SK-N-SH (cell line): ENCODE data around the gene GPR22. TPM values are rescaled to one million over a fixed set of nuclear protein-coding genes. Genes with fewer than 3 reads are reported as not detected.

ENCODE experiments used
- CTCF ChIA-PET: fragments of 300-600, 350-600 bp; formaldehyde crosslinking; extraction: SDS; loops from one replicate; lab custom pipeline; 2021; lab: Yijun Ruan, JAX
- POLR2A ChIA-PET: fragments of 350-600 bp; sonication (Branson Sonifier 250); formaldehyde crosslinking; extraction: SDS; loops from one replicate; lab custom pipeline; 2020; ENCODE audit warnings: antibody characterized with exemption, inconsistent platforms; lab: Yijun Ruan, JAX
- DNase-seq: peaks from one replicate; pipeline ENCODE4 v3.0.0; 2012
- H2AFZ ChIP-seq: fragments of 200-600 bp; sonication (generic); 2 replicates; pipeline ENCODE4 v1.8.1; 2016; ENCODE audit warnings: antibody characterized with exemption, mild to moderate bottlenecking, low read depth
- H3F3A ChIP-seq: fragments of 200-600 bp; sonication (generic); replicated peaks from 2 replicates; pipeline ENCODE3; 2016; ENCODE audit warnings: antibody characterized with exemption, mild to moderate bottlenecking; ENCODE audit not compliant: insufficient read depth
- H3K27ac ChIP-seq, 2 experiments: fragments of 200-500 bp in 1 of 2; fragments of 200-600 bp in 1 of 2; sonication (Bioruptor generic) in 1 of 2; sonication (generic), shearing (Covaris generic) in 1 of 2; 2 replicates each; pipeline versions ENCODE4 v1.5.1 to v1.6.1; 2014 to 2016; ENCODE audit warnings: low read depth in 2 of 2, inconsistent platforms in 1 of 2, low read length in 1 of 2, mild to moderate bottlenecking in 1 of 2, mixed read lengths in 1 of 2
- H3K27me3 ChIP-seq: fragments of 200-600 bp; sonication (generic), shearing (Covaris generic); 2 replicates; pipeline ENCODE4 v1.6.1; 2016; ENCODE audit warnings: mixed run types; ENCODE audit not compliant: insufficient read depth
- H3K36me3 ChIP-seq, 2 experiments: fragments of 200-500 bp in 1 of 2; fragments of 200-600 bp in 1 of 2; sonication (Bioruptor generic) in 1 of 2; sonication (generic) in 1 of 2; replicated peaks in 1 of 2; 2 replicates each; pipeline versions ENCODE3 to v1.5.1; 2014 to 2016; ENCODE audit warnings: low read length in 1 of 2, mild to moderate bottlenecking in 1 of 2; ENCODE audit not compliant: insufficient read depth in 2 of 2, control insufficient read depth in 1 of 2
- H3K4me1 ChIP-seq, 2 experiments: fragments of 200-500 bp in 1 of 2; fragments of 200-600 bp in 1 of 2; sonication (Bioruptor generic) in 1 of 2; sonication (generic), shearing (Covaris generic) in 1 of 2; 2 replicates each; pipeline versions ENCODE4 v1.5.1 to v1.6.1; 2014 to 2016; ENCODE audit warnings: low read depth in 1 of 2, low read length in 1 of 2, mixed run types in 1 of 2; ENCODE audit not compliant: insufficient read depth in 2 of 2, control insufficient read depth in 1 of 2
- H3K4me2 ChIP-seq: fragments of 200-600 bp; sonication (generic), shearing (Covaris generic); 2 replicates; pipeline ENCODE4 v1.6.1; 2017; ENCODE audit warnings: mixed run types
- H3K4me3 ChIP-seq, 2 experiments: fragments of 200-500 bp in 1 of 2; fragments of 200-600 bp in 1 of 2; sonication (Bioruptor generic) in 1 of 2; sonication (generic), shearing (Covaris generic) in 1 of 2; 2 replicates each; pipeline versions ENCODE4 v1.5.1 to v1.8.1; 2014 to 2016; ENCODE audit warnings: low read depth in 2 of 2, inconsistent platforms in 1 of 2, low read length in 1 of 2, mild to moderate bottlenecking in 1 of 2, mixed read lengths in 1 of 2, moderate library complexity in 1 of 2
- H3K79me2 ChIP-seq: fragments of 200-600 bp; sonication (generic); 2 replicates; pipeline ENCODE4 v1.8.1; 2017; ENCODE audit warnings: mild to moderate bottlenecking; ENCODE audit not compliant: insufficient read depth
- H3K9ac ChIP-seq: fragments of 200-600 bp; sonication (generic); 2 replicates; pipeline ENCODE4 v1.6.1; 2017; ENCODE audit warnings: mixed run types
- H3K9me2 ChIP-seq: fragments of 200-600 bp; sonication (generic); 2 replicates; pipeline ENCODE4 v1.6.1; 2017; ENCODE audit warnings: mixed run types
- H3K9me3 ChIP-seq: fragments of 200-600 bp; sonication (generic); 2 replicates; pipeline ENCODE4 v1.6.1; 2017; ENCODE audit warnings: mixed run types, mild to moderate bottlenecking, moderate library complexity
- H4K20me1 ChIP-seq: fragments of 200-600 bp; sonication (generic); 2 replicates; pipeline ENCODE4 v1.6.1; 2017; ENCODE audit warnings: mild to moderate bottlenecking, mixed run types; ENCODE audit not compliant: insufficient read depth
- CHD2 ChIP-seq: fragments of 150-350 bp; IDR thresholded peaks from 2 replicates; pipeline ENCODE4 v1.6.1; 2018; ENCODE audit warnings: low read length; ENCODE audit not compliant: partially characterized antibody
- CTCF ChIP-seq: fragments of 200-600 bp; sonication (generic); IDR thresholded peaks from 2 replicates; pipeline ENCODE4 v1.6.1; 2017; ENCODE audit warnings: antibody characterized with exemption, mild to moderate bottlenecking, moderate library complexity
- ELF1 ChIP-seq: IDR thresholded peaks from 2 replicates; pipeline ENCODE4 v1.4.0; 2012
- EZH2phosphoT487 ChIP-seq: fragments of 200-600 bp; sonication (generic); IDR thresholded peaks from 2 replicates; pipeline ENCODE4 v1.6.1; 2017; ENCODE audit warnings: low read depth, mixed run types, mild to moderate bottlenecking, antibody characterized with exemption, moderate library complexity, borderline replicate concordance
- FOSL2 ChIP-seq: IDR thresholded peaks from 2 replicates; pipeline ENCODE4 v1.4.0; 2012; ENCODE audit warnings: low read depth, mild to moderate bottlenecking, moderate library complexity, borderline replicate concordance
- FOXM1 ChIP-seq: IDR thresholded peaks from 2 replicates; pipeline ENCODE4 v1.4.0; 2012; ENCODE audit warnings: low read depth, mild to moderate bottlenecking
- GABPA ChIP-seq: IDR thresholded peaks from 2 replicates; pipeline ENCODE4 v1.4.0; 2012; ENCODE audit warnings: low read depth, mild to moderate bottlenecking
- IRF3 ChIP-seq: fragments of 150-350 bp; IDR thresholded peaks from 2 replicates; pipeline ENCODE4 v1.6.1; 2016; ENCODE audit warnings: mild to moderate bottlenecking, low read depth, low read length
- JUND ChIP-seq: IDR thresholded peaks from 2 replicates; pipeline ENCODE4 v1.4.0; 2012
- MAX ChIP-seq: IDR thresholded peaks from 2 replicates; pipeline ENCODE4 v1.4.0; 2012; ENCODE audit warnings: low read depth
- MEF2A ChIP-seq: IDR thresholded peaks from 2 replicates; pipeline ENCODE4 v1.4.0; 2012; ENCODE audit warnings: low read depth, borderline replicate concordance
- NFIC ChIP-seq: IDR thresholded peaks from 2 replicates; pipeline ENCODE4 v1.4.0; 2012; ENCODE audit warnings: borderline replicate concordance
- NRF1 ChIP-seq: IDR thresholded peaks from 2 replicates; pipeline ENCODE4 v1.6.1; 2012; ENCODE audit warnings: low read depth, mild to moderate bottlenecking, low read length
- PBX3 ChIP-seq: IDR thresholded peaks from 2 replicates; pipeline ENCODE4; 2012
- RAD21 ChIP-seq: IDR thresholded peaks from 2 replicates; pipeline ENCODE4 v1.6.1; 2012; ENCODE audit warnings: mild to moderate bottlenecking, low read length
- RCOR1 ChIP-seq: fragments of 150-350 bp; IDR thresholded peaks from 2 replicates; pipeline ENCODE4 v1.6.1; 2017; ENCODE audit warnings: antibody characterized with exemption, low read length
- RFX5 ChIP-seq: IDR thresholded peaks from 2 replicates; pipeline ENCODE4 v1.6.1; 2012; ENCODE audit warnings: mild to moderate bottlenecking, improper control_type of control experiment, low read length
- RXRA ChIP-seq: IDR thresholded peaks from 2 replicates; pipeline ENCODE4 v1.4.0; 2012; ENCODE audit warnings: low read depth, mild to moderate bottlenecking, borderline replicate concordance
- YY1 ChIP-seq: IDR thresholded peaks from 2 replicates; pipeline ENCODE4 v1.4.0; 2012; ENCODE audit warnings: low read depth, mild to moderate bottlenecking
- ZBTB33 ChIP-seq: IDR thresholded peaks from 2 replicates; pipeline ENCODE4 v1.4.0; 2012; ENCODE audit warnings: low read depth, borderline replicate concordance
- WGBS: methylation state at CpG from one replicate; pipeline ENCODE4 v1.1.6; 2017; ENCODE audit warnings: low lambda C conversion rate; 5-methylcytosine and 5-hydroxymethylcytosine counted together
- polyA plus RNA-seq, 3 experiments: library from polyadenylated mRNA; depleted of rRNA; stranded (reverse); fragments of >200 nt; gene quantifications; 2 replicates each; pipeline ENCODE4 v1.2.3, GENCODE V29; 2012

GPR22 gene
- polyA plus RNA-seq, 1 of the 3 experiments (the other 2 are of a cell fraction) = 0.03 TPM

DNA sequence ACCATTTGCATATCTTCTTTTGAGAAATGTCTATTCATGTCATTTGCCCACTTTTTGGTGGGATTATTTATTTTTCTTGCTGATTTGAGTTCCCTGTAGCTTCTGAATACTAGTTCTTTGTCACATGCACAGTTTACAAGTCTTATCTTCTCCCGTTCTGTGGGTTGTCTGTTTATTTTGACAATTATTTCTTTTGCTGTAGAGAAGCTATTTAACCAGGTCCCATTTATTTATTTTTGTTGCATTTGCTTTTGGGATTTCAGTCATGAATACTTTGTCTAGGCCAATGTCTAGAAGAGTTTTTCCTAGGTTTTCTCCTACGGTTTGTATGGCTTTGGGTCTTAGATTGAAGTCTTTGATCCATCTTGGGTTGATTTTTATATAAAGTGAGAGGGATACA, 32.9 kb downstream of the GPR22 start:
- peaks cover 9% of the 10 kb centered on the region for H3K79me2 ChIP-seq
- DNase-seq = no peak
- H4K20me1 ChIP-seq = no peaks in the 10 kb centered on the region
- 92% methylated on average over 2 of the region's 2 CpGs for WGBS
- no peak overlapping the region for H3K27ac ChIP-seq
- no peaks in the 10 kb centered on the region for H3K9me2 ChIP-seq
- no peak overlapping the region for H3K9ac ChIP-seq
- H3K4me3 ChIP-seq = no peak overlapping the region
- H2AFZ ChIP-seq = no peak overlapping the region
- POLR2A ChIA-PET = no interaction called here
- no peaks in the 10 kb centered on the region for H3K27me3 ChIP-seq
- TF ChIP-seq ZBTB33 = no peak
- no peak for TF ChIP-seq FOSL2
- TF ChIP-seq RCOR1 = no peak
- TF ChIP-seq NRF1 = no peak
- TF ChIP-seq MAX = no peak
- no peak for TF ChIP-seq PBX3
- no peak for TF ChIP-seq JUND
- TF ChIP-seq EZH2phosphoT487 = no peak
- no peak overlapping the region for H3K4me2 ChIP-seq
- H3F3A ChIP-seq = no peaks in the 10 kb centered on the region
- peaks cover 0 to 5% of the 10 kb centered on the region in 2 experiments for H3K36me3 ChIP-seq
- no peaks in the 10 kb centered on the region for H3K9me3 ChIP-seq
- H3K4me1 ChIP-seq = peaks cover 0 to 5% of the 10 kb centered on the region in 2 experiments; a peak in 2 of 4 replicates
- CTCF ChIA-PET = interaction anchor here (0.8 to 3.0 kb wide), 5 partner anchors 39 to 309 kb away, joined by 3 to 28 read pairs (median 4); no protein-coding TSS in a partner anchor

DNA sequence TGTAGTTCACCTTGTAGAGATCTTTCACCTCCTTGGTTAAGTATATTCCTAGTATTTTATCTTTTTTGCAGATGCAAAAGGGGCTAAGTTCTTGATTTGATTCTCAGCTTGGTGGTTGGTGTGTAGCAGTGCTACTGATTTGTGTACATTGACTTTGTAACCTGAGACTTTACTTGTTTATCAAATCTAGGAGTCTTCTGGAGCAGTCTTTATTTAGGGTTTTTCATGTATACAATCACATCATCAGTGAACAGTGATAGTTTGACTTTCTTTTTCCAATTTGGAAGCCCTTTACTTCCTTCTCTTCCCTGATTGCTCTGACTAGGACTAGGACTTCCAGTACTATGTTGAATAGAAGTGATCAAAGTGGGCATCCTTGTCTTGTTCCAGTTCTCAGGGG, 33.8 kb downstream of the GPR22 start:
- Histone ChIP-seq H3K36me3 (peaks cover 0 to 7% of the 10 kb centered on the region in 2 experiments), H3K27me3 (no peaks in the 10 kb centered on the region), H3K9me2 (no peaks in the 10 kb centered on the region), H3K27ac (no peak overlapping the region), H3F3A (no peaks in the 10 kb centered on the region), H3K9me3 (no peaks in the 10 kb centered on the region), H3K4me1 (peaks cover 0 to 5% of the 10 kb centered on the region in 2 experiments; a peak in 2 of 4 replicates), H4K20me1 (no peaks in the 10 kb centered on the region), H3K79me2 (no peaks in the 10 kb centered on the region), H3K4me3 (no peak overlapping the region), H2AFZ (no peak overlapping the region), H3K9ac (no peak overlapping the region), H3K4me2 (no peak overlapping the region)
- ChIA-PET POLR2A (no interaction called here), CTCF (no interaction called here)
- no peak for DNase-seq
- TF ChIP-seq RAD21 = no peak
- no peak for TF ChIP-seq YY1
- TF ChIP-seq FOXM1 = no peak
- TF ChIP-seq RXRA = no peak
- no peak for TF ChIP-seq GABPA
- TF ChIP-seq NFIC = no peak
- no peak for TF ChIP-seq NRF1
- TF ChIP-seq RFX5 = no peak
- no peak for TF ChIP-seq MAX
- no peak for TF ChIP-seq ELF1
- TF ChIP-seq MEF2A = no peak
- TF ChIP-seq ZBTB33 = no peak
- TF ChIP-seq JUND = no peak
- TF ChIP-seq FOSL2 = no peak
- TF ChIP-seq IRF3 = no peak
- no peak for TF ChIP-seq CTCF
- no peak for TF ChIP-seq CHD2
